HG02885 (cell line): ENCODE measurements around the gene AADACL4.

Source experiments
- ATAC-seq: cut with Tn5 transposase; IDR thresholded peaks from one replicate; pipeline ENCODE4 v1.9.1; 2021; ENCODE audit warnings: mild to moderate bottlenecking; ENCODE audit not compliant: unreplicated experiment, poor library complexity

Gene AADACL4

GRCh38 chr1:12643785-12644184, at the start of gene AADACL4:
AADACL4 (plus strand) TSS chr1:12644085; CDS start chr1:12644547, 462 bp downstream.
- ATAC-seq, result no peak

GRCh38 chr1:12594490-12594889, 49.4 kb upstream of the AADACL4 start:
- no peak for ATAC-seq

DNA sequence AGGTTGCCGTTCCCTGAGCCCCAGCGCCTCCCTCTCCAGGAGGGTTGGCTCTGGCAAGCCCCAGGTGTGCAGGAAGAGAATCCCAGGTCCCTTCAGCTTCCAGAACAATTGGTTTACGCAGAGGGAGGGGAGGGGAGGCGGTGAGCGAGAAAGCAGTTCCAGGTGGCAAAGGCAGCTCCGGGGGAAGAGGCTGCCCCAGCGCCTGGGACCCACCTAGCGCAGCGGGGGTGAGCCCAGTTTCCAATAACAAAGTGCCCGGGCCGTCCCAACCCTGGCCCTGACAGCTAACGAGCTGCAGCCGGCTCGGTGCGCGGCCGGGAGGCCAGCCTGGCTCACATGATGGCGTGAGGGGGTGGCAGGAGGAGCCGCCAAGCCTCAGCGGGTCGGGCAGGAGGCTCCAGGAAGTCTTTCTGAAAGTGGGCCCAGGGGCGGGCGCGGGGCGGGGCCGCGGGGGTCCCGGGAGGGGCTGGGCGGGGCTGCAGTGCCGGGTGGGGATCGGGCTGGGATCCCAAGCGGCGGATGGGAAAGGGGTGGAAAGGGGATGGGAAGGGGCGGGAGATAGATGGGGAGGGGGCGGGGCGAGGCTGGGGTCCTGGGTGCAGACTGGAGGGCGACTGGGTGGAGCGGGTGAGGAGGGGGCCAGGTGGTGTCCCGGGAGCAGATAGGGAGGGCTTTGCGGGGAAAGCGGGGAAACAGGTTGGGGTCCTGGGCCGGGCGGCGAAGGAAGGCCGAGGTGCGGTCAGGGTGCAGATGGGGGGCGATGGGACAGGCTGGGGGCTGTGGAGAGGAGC, 48.7 kb upstream of the AADACL4 start:
- no peak for ATAC-seq

DNA sequence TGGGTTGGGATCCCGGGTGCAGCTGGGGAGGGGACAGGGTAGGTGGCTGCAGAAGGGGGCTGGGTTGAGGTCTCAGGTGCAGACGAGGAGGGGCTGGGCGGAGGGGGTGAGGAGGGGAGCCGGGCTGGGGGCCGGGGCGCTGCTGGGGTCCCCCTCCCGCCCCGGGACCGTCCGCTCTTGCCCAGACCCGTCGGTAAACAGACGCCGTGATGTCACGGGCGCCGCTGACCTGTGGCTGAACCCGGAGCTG, 48.2 kb upstream of the AADACL4 start:
- ATAC-seq, result no peak

GRCh38 chr1:12596007-12596821, 47.7 kb upstream of the AADACL4 start:
- no peak for ATAC-seq

DNA sequence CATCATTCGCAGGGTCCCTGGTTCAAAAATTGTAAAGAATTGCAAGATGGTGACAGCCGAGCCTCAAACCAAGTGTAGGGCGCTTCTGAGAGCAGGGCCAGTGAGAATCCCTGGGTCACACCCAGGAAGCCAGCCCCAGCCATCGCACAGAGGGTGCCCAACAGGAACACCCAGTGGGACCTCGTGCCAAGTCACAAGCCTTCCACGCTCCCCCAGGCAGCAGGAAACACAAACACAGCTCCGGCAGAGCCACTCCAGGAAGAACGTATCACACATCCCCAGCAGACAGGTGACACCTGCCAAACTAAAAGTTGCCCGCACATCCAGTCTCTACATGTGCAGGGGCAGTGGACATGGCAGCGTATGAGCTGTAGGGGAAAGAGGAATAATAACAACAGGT, 46.1 kb upstream of the AADACL4 start:
- no peak for ATAC-seq

DNA sequence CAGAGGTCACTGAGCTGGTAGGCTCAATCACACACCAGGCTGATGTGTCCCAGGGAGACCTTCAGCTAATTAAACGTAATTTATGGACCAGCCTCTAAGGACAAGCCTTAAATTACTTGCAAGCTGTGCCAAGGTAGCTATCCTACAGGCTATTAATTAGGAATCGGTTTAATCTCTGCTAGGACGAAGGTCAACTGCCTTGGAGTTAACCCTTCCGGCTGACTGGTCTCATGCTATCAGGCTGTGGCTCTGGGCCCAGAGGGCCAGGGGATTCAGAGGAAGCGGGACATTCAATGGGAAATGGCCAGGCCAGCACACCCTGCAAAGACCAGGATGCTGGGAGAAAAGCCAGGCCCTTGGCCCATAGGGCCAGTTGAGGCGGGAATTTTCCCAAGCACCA, 44.9 kb upstream of the AADACL4 start:
- no peak for ATAC-seq

GRCh38 chr1:12599657-12600056, 44.2 kb upstream of the AADACL4 start:
- no peak for ATAC-seq

DNA sequence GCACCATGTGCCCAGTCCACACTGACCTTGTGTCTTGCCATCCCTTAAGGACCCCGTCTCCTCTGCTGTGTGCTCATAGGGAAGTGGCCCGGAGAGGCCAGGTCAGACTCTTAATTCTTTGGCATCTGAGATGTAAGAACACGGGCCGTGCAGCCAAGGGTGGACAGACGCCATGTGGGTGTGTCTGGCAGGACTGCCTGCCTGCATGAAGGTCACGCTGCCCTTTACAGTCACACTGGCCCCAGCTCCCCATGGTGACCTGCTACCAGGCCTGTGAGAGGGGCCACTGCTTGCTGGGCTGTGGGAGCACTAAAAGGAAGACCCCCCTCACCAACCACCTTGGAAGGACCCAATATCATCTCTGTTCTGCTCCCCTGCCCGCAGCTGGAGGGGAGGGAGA, 43.5 kb upstream of the AADACL4 start:
- no peak for ATAC-seq

- no peak for ATAC-seq
Observed at GRCh38 chr1:12600880-12601633, 42.8 kb upstream of the AADACL4 start.

GRCh38 chr1:12601700-12602658, 41.9 kb upstream of the AADACL4 start:
- no peak for ATAC-seq

DNA sequence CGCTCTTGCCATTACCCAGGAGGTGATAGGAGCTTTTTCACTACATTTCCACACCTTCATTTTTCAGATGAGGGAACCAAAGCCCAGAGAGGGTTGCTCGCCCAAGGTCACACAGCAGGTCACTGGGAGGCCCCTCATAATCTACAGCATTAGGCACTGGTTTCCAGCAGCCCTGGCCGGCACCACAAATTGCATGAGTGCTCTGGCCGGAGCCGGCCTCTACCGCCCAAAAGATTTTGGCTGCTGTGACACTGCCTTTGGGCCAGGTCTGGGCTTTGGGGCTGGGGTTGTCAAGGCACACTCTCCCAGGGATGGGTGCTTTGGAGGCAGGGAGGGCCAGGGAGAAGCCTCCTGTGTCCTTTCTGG, 41.2 kb upstream of the AADACL4 start:
- ATAC-seq, result no peak

DNA sequence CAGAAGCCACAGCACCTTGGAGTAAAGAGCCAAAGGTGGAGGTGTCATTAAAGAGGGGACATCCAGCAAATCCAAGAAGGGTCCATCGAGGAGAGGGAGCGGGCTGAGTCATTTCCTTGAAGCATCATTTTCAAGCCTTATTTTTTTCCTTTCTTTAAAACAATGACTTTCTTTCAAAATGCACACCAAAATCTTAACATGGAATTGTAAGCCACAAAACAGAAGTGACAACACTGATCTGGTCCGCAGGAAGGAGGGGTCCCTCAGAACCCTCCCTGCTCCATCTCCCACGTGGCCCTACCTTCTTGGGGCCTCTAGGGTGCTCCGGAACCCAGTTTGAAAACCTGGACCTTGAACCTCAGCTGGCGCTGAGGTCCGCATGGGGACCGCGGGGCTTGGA, 40.7 kb upstream of the AADACL4 start:
- no peak for ATAC-seq

- no peak for ATAC-seq
Observed at GRCh38 chr1:12604114-12604874, 39.6 kb upstream of the AADACL4 start.

DNA sequence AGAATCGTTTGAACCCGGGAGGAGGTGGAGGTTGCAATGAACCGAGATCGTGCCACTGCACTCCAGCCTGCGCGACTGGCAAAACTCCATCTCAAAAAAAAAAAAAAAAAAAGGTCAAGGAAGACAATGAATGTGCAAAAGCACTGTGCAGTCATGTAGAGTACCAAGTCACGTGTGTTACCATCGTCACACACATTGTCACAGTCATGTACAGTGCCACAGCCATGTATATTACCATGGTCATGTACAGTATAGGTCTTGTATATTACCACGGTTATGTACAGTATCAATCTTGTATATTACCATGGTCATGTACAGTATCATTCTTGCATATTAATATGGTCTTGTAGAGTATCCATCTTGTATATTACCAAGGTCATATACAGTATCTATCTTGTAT, 38.9 kb upstream of the AADACL4 start:
- no peak for ATAC-seq

DNA sequence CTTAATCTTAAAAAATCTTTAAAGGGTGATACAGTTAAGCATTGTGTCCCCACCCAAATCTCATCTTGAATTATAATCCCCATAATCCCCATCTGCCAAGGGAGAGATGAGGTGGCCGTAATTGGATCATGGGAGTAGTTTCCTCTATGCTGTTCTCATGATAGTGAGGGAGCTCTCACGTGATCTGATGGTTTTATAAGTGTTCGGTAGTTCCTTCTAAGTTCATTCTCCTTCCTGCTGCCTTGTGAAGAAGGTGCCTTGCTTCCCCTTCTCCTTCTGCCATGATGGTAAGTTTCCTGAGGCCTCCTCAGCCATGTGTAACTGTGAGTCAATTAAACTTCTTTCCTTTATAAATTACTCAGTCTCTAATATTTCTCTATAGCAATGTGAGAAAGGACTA, 36.6 kb upstream of the AADACL4 start:
- ATAC-seq, result no peak

DNA sequence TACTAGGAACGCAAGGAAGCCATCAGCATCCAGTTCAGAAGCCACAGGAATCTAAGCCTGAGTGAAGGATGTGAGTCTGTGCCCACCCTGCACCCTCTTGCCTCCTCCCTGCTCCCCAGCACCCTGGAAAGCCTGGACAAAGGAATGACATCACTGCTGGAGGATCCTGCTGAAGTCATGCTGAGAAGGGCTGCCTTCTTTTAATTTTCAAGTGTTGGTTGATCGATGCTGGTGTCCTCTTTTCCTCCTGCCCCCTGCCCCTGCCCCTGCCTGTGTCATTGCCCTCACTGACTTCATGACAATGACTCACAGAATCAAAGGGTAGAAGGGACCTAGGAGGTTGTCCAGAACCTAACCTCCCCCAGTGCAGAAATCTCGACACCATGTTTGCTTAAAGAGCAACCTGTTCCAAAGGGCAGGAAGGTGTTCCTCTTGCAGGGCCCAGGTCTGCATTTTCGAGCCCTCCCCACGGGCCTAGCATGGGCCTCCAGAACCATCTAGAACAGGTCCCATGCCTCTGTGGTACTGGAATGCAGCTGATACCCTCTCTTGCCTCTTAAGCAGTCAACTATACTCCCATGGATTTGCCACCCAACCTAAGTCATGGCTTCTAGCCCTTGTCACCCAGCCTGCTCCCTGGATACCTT, 35.5 kb upstream of the AADACL4 start:
- no peak for ATAC-seq

DNA sequence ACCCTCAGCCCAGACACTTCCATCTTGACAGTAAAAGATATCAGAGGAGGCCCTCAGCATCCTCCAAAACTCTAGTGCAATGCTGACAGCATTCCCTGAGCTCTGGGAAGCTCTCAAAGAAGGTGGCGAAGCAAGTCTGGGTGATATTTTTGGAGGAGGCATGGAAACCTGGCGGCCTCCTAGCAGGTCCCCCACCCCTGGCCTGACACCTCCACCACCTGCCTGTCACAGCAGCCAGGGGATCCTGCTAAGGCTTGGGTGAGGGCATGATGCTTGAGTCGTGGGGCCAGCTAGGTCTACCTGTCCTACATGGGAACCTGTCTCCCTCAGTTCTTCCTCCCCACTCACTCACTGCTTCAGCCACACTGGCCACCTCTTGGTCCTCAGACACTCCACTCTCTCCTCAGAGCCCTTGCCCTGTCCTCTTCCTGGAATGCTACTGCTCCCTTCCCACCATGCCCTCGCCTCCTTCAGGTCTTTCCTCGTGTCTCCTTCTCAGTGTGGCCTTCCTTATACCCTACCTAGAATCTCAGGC, 34.3 kb upstream of the AADACL4 start:
- no peak for ATAC-seq
